NCI-H748 treated with DMSO at 0.1 percent for 48 hours (cell line): ENCODE data around the gene DBR1.

Source experiments
- DNase-seq: peaks from one replicate; lab custom pipeline; 2025; lab: John Stamatoyannopoulos, UW

DBR1 gene, protein sequence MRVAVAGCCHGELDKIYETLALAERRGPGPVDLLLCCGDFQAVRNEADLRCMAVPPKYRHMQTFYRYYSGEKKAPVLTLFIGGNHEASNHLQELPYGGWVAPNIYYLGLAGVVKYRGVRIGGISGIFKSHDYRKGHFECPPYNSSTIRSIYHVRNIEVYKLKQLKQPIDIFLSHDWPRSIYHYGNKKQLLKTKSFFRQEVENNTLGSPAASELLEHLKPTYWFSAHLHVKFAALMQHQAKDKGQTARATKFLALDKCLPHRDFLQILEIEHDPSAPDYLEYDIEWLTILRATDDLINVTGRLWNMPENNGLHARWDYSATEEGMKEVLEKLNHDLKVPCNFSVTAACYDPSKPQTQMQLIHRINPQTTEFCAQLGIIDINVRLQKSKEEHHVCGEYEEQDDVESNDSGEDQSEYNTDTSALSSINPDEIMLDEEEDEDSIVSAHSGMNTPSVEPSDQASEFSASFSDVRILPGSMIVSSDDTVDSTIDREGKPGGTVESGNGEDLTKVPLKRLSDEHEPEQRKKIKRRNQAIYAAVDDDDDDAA

GRCh38 chr3:138174421-138175131 is at the start of gene DBR1:
DBR1 (minus strand) TSS chr3:138174921; CDS start chr3:138174795, 126 bp downstream.
- DNase-seq, result peak; percentile 45

GRCh38 chr3:138222942-138223287 is 48.2 kb upstream of the DBR1 start:
- no peak for DNase-seq

GRCh38 chr3:138222131-138222941 is 47.6 kb upstream of the DBR1 start:
- DNase-seq, result no peak

GRCh38 chr3:138220788-138221187 is 46.1 kb upstream of the DBR1 start:
- DNase-seq, result no peak

- no peak for DNase-seq
Observed at GRCh38 chr3:138220242-138220641, 45.5 kb upstream of the DBR1 start.

DNA sequence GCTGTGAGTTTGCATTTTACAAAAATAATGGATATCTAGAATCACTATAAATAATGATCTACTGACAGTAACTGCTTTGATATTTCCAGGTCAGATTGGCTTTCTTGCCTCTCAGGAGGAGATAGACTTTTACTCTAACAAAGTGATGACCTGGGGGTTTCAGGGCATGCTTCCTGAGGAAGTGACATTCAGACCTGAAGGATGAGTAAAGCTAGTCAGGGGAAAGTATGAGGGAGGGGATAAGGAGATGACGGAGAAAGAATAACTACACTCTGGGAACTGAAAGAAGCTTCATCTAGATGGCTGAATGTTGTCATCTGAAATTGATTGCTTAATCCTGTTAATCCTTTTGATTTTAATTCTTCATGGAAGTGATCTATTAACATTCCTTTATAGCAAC is 44.5 kb upstream of the DBR1 start:
- DNase-seq, result no peak

- DNase-seq, result no peak
Observed at GRCh38 chr3:138213398-138214085, 38.8 kb upstream of the DBR1 start.

DNA sequence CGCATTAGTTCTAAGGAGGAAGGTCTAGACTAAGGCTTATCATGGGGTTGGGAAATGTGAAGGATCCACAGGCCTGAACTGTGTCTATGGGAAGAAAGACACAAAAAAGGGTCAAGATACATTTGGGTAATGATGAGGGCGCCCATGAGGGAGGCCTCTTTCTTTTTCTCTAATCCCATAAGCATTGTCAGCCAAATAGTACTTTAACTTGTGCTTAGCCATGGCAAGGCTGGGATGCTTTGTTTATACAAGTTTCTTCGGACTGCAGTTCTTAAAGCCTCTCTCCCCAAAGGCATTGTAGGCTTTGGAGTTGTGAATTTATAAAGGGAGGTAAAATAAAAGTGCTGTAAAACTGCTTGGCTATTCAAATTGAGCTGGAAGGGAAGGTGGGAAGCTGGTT is 35.8 kb upstream of the DBR1 start:
- no peak for DNase-seq

DNA sequence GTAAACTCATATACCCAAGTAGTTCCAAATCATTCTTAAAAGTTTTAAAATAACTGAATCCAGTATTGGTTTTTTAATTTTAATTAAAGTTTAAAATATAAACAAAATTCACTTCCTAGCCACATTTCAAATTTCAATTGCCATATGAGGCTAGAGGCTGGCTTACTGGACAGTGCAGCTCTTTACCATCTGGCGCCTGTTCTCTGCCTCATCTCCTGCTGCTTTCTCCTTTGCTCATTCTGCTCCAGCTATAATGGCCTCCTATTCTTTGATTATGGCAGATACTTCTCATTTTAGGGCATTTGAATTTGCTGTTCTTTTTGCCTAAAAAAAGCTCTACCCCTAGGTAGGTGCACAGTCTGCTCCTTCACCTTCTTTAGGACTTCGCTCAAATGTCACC is 31.5 kb upstream of the DBR1 start:
- DNase-seq, result no peak

DNA sequence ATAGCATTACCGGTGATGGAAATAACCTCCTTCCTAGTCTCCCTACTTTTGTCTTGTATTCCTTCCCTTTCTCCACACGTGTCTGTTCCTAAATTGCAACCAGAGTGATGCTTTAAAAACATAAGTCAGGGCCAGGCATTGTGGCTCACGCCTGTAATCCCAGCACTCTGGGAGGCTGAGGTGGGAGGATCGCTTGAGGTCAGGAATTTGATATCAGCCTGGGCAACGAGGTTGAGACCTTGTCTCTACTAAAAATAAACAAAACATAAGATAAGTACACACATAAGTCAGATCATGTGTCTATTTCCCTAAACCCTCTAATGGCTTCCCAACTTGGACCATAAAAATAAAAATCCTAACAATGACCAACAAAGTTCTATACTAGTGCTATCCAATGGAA is 30.8 kb upstream of the DBR1 start:
- DNase-seq, result no peak

DNA sequence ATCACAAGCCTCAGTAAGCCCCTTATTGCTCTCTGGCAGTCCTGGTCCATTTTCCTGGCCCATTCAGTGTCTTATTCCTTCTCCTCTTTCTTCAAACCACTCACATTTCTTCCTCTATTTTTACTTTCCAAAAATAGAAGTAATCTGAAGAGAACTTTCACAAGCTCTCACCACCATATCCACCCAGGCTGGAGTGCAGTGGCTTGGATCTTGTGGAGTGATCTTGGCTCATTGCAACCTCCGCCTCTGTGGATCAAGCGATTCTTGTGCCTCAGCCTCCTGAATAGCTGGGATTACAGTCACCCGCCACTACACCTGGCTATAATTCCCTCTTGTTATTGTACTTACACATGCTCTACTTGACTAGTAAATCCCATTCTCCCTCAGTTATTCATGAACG is 29.2 kb upstream of the DBR1 start:
- DNase-seq, result no peak

DNA sequence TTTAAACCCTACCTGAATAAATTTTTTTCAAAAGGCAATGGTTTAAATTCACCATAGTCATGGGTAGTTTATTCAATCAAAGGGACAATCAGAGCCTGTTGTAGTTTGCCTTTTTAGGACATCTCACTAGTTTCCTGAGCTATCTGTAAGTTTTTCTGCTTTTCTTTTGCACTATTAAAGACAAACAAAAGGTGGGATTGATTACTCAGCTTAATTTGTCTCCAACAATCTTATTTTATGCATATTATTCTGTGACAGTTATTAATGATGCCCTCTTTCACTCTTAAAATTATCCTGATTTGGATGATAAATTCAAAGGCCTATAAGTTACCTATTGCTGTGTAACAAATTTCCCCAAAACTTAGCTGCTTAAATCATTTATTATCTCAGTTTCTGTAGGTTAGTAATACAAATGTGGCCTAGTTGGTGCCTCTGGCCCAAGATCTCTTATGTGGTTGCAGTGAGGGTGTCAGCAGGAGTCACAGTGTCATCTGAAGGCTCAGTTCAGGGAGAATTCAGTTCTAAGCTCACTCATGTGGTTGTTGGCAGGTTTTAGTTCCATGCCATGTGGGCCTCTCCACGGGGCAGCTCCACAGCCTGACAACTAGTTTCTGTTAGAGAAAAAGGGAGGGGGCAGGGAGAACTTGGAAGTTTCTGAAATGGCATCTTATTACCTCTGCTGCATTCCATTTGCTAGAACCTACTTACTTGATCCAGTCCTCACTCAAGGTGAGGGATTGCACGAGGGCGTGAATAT is 28.4 kb upstream of the DBR1 start:
- no peak for DNase-seq

DNA sequence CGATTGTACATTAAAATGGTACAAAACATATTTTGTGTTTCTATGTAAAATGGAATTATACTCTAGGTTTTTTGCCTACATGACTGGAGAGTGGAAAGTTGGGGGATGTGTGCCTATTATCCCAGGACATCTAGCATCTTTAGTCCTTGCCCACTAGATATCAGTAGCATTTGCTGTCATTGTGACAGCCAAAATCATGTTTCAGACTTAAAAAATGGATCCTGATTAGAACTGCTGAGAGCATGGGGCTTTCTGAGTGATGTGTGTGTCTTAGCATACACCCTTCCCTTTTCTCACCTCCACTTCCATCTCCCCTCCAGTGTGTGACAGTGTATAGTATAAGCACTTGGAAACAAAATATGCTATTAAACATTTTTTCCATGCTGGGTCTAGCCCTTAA is 25.7 kb upstream of the DBR1 start:
- no peak for DNase-seq

DNA sequence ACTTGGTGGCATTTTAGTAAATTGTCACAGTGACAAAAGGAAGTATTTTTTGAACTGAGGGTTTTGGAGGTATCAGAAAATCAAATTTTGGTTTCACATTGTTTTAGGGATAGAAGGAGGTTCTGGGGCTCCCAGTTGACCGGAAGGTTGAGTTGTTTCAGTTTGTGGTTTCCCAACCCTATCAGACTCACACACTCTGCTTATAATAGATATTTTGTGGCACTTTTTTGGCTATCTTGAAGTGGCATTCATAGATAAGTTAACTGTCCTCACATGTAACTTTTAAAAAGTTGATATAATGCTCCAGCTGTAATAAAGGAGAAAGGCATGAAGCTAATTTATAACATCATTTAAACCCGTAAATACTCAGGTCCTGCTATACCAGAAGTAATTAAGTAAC is 25.1 kb upstream of the DBR1 start:
- DNase-seq, result no peak

DNA sequence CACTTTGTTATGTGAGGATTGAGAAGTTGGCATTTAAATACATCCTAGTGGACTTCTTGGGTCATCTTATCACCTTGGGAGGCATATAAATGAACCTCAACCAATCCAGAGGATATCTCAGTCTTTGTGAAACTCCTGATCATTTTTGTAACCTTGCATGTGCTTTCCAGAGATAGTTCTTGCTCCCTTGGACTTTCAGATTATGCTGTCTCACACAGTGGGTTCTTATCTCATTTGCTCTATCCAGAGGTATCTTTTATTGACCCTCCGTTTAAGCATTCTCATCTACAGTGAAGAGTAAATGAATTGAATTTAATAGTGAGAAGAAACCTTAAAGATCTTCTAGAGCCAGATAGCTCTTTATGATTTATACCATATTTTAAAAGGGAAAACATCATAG is 22.8 kb upstream of the DBR1 start:
- no peak for DNase-seq

DNA sequence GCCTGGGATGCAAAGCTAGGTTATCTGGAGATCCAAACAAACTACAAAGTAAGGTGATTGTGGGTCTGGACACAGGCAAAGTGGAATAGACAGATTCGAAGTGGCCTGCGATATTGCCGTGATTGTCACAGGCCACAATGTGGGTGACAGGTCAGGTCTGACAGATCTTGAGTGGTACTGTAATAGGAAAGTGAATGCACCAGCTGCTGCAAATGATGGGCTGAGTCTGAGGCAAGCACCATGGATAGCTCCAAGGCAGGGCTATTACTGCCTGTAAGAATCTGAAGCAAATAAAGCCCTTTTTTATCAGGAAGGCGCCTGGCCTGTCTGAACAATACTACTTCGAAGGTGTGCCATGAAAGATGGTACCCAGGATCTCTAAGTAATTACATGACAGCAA is 22.3 kb upstream of the DBR1 start:
- no peak for DNase-seq

DNA sequence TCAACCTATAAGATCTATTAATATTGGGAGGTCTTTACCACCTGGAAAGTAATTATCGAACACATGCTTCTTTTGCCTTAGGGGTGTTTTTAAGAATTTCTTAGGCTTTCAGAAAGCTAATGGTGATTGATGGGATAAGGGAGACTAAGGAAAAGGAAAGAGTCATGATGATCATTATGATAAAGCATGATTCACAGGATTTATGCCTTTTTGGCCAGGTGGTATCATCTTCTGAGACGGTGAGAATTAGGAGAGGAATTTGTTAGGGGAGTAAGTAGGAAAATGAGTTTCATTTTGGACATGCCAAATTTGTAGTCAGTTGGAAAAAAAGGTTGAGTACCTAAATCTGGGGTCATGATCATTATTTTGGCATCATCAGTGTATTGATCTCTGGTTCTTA is 21.3 kb upstream of the DBR1 start:
- DNase-seq, result no peak

- no peak for DNase-seq
Observed at GRCh38 chr3:138195481-138195880, 20.8 kb upstream of the DBR1 start.

DNA sequence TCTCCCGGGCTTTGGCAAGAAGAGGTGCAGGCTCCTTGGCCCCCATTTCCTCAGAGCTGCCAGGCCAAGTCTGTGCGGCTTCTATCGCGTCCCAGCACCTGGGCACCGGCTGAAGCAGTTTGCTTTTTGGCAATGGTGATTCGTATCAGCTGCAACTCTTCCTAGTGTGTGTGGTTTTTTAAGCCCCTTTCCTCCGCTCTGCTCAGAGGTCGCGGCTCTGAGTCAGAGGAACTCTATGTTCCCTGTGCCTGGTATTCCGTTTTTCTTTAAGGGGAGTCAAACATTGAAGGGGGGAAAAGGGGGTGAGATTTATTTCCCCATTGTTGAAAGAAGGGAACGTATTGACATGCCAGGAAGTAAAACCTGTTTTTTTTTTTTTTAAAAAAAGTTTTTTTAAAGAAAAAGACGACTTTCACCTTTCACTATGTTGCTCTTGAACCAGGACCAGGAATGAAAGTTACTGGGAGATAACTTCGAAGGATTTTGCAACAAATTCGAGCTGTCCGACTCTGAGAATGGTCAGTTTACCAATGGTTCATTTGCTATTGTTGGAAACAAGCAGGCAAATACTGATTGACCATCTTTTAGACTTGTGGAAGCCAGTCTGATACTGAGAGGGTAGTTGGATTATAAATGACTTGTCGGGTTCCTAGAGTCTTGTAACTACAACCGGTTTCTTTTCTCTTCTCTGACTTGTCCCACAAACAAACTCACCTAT is 13.5 kb upstream of the DBR1 start:
- no peak for DNase-seq

DNA sequence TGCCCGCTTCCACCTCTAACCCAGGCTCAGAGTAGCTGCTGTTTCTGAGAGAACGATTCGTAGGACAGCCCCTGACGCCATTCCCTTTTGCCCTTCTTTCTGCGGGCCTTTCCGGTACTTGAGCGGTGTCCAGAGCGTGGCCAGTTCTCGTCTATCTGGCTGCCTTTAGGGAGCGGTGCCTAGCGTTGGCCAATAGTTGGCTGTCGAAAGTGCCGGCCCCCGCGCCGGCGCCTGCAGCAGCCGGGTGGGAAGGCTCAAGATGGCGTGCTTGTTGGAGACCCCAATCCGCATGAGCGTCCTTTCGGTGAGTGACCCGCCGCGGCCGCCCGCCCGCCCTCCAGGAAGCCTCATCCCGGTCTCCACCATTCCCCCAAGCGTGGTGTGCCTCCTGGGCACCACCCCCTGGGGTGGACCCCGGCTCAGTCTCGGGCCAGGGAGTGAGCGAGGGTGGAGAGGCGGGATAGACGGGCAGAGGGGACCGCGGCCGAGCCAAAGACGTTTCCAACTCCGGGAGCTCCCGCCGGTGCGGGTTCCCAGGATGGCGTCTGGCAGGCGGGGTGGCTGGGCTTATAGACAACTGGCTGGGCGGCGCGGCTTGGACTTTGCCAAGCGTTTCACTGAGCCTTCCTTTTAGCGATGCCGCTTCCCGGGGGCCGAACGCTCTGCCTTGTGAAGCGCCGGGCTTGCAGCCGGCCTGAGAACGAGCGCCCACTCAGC is 12.7 kb upstream of the DBR1 start, which contains the start of gene ARMC8:
Gene ARMC8 (plus strand): TSS at position 6 of the 717 bp plus-strand sequence. CDS start 254 bp downstream, at position 260.
- DNase-seq, result no peak
